ENCODE data around the gene RASGRP3.

The RASGRP3 gene, protein sequence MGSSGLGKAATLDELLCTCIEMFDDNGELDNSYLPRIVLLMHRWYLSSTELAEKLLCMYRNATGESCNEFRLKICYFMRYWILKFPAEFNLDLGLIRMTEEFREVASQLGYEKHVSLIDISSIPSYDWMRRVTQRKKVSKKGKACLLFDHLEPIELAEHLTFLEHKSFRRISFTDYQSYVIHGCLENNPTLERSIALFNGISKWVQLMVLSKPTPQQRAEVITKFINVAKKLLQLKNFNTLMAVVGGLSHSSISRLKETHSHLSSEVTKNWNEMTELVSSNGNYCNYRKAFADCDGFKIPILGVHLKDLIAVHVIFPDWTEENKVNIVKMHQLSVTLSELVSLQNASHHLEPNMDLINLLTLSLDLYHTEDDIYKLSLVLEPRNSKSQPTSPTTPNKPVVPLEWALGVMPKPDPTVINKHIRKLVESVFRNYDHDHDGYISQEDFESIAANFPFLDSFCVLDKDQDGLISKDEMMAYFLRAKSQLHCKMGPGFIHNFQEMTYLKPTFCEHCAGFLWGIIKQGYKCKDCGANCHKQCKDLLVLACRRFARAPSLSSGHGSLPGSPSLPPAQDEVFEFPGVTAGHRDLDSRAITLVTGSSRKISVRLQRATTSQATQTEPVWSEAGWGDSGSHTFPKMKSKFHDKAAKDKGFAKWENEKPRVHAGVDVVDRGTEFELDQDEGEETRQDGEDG

DNA sequence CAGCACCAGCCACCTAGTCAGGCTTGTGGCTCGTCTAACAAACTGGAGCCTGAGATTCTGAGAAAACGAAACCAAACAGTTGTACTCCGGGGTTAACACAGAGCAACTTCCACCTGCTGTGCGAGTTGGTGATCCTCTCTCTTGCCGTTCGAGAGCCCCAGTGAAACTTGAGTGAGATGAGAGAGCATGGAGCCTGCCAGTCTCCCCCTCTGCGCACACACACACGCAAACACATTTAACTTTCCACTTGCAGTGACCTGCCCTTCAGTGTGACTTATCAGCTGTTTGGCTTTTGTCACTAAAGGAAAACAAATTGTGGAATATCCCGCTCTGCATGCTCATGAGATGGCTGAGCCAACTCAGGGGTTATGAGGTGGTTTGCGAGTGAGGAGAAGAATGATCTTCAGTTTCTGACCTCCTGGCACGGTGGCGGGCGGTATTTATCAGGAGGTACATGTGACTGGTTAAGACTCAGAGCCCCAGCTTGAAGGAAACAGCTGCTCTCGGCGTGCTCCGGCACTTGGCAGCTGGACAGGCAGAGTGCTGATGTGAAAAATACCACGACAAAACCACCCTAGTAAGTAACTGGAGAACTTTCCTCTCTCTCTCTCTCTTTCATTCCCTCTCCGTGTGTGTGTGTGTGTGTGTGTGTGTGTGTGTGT lies at the start of gene RASGRP3:
Gene RASGRP3 (plus strand): TSS at position 519 of the 662 bp plus-strand sequence. CDS start 38,488 bp downstream, outside the sequence.
- Histone ChIP-seq H3K27ac (peak within 1 kb of the TSS; percentile 63), H3K27me3 (replicated peaks) (no peaks in the 10 kb centered on the region), H3K36me3 (replicated peaks) (no peaks in the 10 kb centered on the region), H3K4me3 (ENCODE audit: low read depth, low read length) (peak within 1 kb of the TSS; percentile 66)
- TF ChIP-seq, protein P1, sequence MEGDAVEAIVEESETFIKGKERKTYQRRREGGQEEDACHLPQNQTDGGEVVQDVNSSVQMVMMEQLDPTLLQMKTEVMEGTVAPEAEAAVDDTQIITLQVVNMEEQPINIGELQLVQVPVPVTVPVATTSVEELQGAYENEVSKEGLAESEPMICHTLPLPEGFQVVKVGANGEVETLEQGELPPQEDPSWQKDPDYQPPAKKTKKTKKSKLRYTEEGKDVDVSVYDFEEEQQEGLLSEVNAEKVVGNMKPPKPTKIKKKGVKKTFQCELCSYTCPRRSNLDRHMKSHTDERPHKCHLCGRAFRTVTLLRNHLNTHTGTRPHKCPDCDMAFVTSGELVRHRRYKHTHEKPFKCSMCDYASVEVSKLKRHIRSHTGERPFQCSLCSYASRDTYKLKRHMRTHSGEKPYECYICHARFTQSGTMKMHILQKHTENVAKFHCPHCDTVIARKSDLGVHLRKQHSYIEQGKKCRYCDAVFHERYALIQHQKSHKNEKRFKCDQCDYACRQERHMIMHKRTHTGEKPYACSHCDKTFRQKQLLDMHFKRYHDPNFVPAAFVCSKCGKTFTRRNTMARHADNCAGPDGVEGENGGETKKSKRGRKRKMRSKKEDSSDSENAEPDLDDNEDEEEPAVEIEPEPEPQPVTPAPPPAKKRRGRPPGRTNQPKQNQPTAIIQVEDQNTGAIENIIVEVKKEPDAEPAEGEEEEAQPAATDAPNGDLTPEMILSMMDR (IDR thresholded peaks at IDR 0.05; ENCODE audit: low read depth, low read length, missing control alignments) = no peak
- in situ Hi-C loops (cut with HindIII; ENCODE audit: low pct_ligation_motif_present, low sequenced_read_pairs) = no loop called here
- DNase-seq = peak; percentile 93

DNA sequence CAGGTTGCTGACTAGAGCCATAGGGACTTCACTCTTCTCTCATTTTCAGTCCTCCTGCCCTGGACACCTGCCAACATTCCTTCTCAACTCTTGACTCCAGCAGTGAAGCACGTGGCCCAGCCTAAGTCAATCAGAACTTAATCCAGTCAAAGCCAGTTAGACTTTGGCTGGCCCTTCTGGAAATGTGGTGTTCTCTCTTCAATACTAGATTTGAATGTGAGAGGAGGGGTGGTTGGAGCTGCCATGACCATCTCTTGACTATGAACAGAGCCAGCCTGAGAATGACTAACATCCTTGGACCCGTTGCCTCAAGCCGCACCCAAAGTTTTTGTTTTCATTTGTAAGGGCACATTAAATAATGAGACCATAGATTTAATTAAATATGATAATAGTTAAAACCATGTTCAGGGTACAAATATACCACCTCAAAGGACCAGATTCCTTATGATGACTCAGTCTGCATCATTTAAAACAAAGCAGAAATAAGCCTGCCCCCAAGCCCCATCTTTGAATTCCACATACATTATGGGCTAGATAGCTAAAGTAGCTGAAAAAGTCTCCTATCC lies 49.7 kb upstream of the RASGRP3 start:
- H3K36me3 ChIP-seq (replicated peaks) = no peaks in the 10 kb centered on the region
- peak; percentile 86 for DNase-seq

DNA sequence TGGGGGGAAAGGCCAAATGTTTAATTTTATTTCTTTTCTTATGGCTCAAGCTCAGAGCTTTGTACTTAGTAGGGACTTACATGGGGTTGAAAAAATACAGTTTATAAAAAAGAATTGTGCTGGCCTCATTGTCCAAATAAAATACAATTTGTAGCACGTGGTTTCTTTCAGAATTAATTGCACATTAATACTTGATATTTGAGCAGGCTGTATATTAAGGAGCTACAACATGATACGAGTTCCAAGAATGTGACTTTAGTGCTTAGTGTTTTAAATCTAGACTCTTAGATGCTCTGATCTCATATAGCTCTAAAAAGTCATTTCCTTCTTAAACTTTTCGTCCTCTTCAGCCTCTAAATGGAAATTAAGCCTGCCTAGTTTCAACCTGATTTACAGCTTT lies 46.4 kb upstream of the RASGRP3 start:
- TF ChIP-seq, protein P1 (IDR thresholded peaks at IDR 0.05; ENCODE audit: low read depth, low read length, missing control alignments) = no peak
- Histone ChIP-seq H3K27me3 (replicated peaks) (no peaks in the 10 kb centered on the region), H3K27ac (no peak overlapping the region), H3K36me3 (replicated peaks) (no peaks in the 10 kb centered on the region), H3K4me3 (ENCODE audit: low read depth, low read length) (no peak overlapping the region)
- no peak for DNase-seq
- in situ Hi-C loops (cut with HindIII; ENCODE audit: low pct_ligation_motif_present, low sequenced_read_pairs) = no loop called here

More for the DNA sequence above, 49.7 kb upstream of the RASGRP3 start:
- TF ChIP-seq, protein P1 (IDR thresholded peaks at IDR 0.05; ENCODE audit: low read depth, low read length, missing control alignments) = no peak
- no peaks in the 10 kb centered on the region for H3K27me3 ChIP-seq (replicated peaks)
- H3K4me3 ChIP-seq (ENCODE audit: low read depth, low read length) = no peak overlapping the region
- in situ Hi-C loops (cut with HindIII; ENCODE audit: low pct_ligation_motif_present, low sequenced_read_pairs) = no loop called here
- H3K27ac ChIP-seq = peak overlapping the region; percentile 67

DNA sequence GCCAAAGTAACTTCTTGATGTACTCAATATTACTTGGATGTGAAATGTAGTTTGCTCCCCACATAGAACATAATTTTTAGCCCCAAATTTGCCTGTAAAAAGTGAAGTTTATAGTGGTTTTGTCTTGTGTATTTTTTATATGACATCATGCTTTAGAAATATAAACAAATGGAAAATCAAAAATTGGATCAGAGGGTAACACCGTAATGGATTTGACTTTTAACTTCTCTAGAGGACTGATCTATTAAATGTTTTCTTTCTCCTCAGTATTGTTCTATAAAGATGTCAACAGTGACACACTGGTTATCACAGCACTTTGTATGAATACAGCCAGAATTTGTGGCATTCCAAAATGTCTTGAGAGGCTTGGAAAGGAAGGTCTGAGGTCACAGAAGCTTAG lies 45.6 kb upstream of the RASGRP3 start:
- Histone ChIP-seq H3K27ac (no peak overlapping the region), H3K4me3 (ENCODE audit: low read depth, low read length) (no peak overlapping the region), H3K27me3 (replicated peaks) (no peaks in the 10 kb centered on the region), H3K36me3 (replicated peaks) (no peaks in the 10 kb centered on the region)
- TF ChIP-seq, protein P1 (IDR thresholded peaks at IDR 0.05; ENCODE audit: low read depth, low read length, missing control alignments) = no peak
- in situ Hi-C loops (cut with HindIII; ENCODE audit: low pct_ligation_motif_present, low sequenced_read_pairs) = no loop called here
- DNase-seq = no peak

DNA sequence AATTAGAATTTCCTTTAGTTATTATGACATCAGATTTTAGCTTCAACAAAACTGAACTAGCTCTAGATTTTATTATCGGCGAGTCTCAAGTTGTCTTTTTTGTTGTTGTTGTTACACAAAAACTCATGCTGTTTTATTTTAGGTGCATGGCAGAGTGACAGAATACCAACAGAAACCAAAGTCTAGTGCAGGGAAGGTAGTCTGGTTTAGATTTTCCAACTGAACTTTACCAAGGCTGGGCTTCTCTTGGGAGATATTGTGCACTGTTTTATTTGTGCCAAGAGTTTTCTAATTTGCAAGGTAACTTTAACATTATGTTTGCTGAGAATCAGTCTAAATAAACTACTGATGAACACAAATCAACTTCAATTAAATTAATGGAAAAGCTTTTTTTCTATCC lies 43.6 kb upstream of the RASGRP3 start:
- in situ Hi-C loops (cut with HindIII; ENCODE audit: low pct_ligation_motif_present, low sequenced_read_pairs) = no loop called here
- DNase-seq = no peak

More for the DNA sequence above, 43.6 kb upstream of the RASGRP3 start:
- Histone ChIP-seq H3K36me3 (replicated peaks) (no peaks in the 10 kb centered on the region), H3K27me3 (replicated peaks) (no peaks in the 10 kb centered on the region), H3K27ac (no peak overlapping the region), H3K4me3 (ENCODE audit: low read depth, low read length) (no peak overlapping the region)
- TF ChIP-seq, protein P1 (IDR thresholded peaks at IDR 0.05; ENCODE audit: low read depth, low read length, missing control alignments) = no peak
